Peyer's patch (tissue), 4 donors: ENCODE data around the gene CACNA1H. TPM values are rescaled to one million over a fixed set of nuclear protein-coding genes. Genes with fewer than 3 reads are reported as not detected.
A peak's percentile ranks its signal among the peaks of the same experiment; 100 is the strongest.

Experiments used
- DNase-seq, 3 donors: peaks; one replicate each; pipeline ENCODE4 v3.0.0-alpha.2; 2017 to 2019
- H3K27ac ChIP-seq, 4 donors: fragments of 200-600 bp; sonication (generic); one replicate each; pipeline ENCODE4 v1.5.1; 2016 to 2019
- H3K27me3 ChIP-seq, 2 donors: fragments of 200-600 bp; sonication (generic); one replicate each; pipeline ENCODE4 v1.5.1; 2019
- H3K36me3 ChIP-seq, 3 donors: fragments of 200-600 bp; sonication (generic); one replicate each; pipeline ENCODE4 v1.5.1; 2016 to 2019
- H3K4me1 ChIP-seq, 4 donors: fragments of 200-600 bp; sonication (generic); one replicate each; pipeline ENCODE4 v1.5.1; 2016 to 2019
- H3K4me3 ChIP-seq, 4 donors: fragments of 200-600 bp; sonication (generic); 1 replicate in 3 of 4; 2 replicates in 1 of 4; pipeline ENCODE4 v1.5.1; 2016 to 2019; ENCODE audit warnings: mild to moderate bottlenecking in 1 of 4
- H3K9me3 ChIP-seq, 4 donors: fragments of 200-600 bp; sonication (generic); one replicate each; pipeline ENCODE4 v1.5.1; 2016 to 2019; ENCODE audit warnings: mild to moderate bottlenecking in 1 of 4
- CTCF ChIP-seq, 6 experiments: fragments of 450-650 bp in 4 of 6; fragments of 200-600 bp in 2 of 6; sonication (generic) in 1 of 6; IDR thresholded peaks; one replicate each; pipeline ENCODE4 v1.5.1; 2017 to 2019; ENCODE audit warnings: antibody characterized with exemption in 6 of 6, mild to moderate bottlenecking in 3 of 6, moderate library complexity in 1 of 6
- POLR2A ChIP-seq, 2 donors: fragments of 450-650 bp; IDR thresholded peaks; one replicate each; pipeline ENCODE4 v1.5.1; 2017; ENCODE audit warnings: antibody characterized with exemption in 2 of 2, mild to moderate bottlenecking in 2 of 2, moderate library complexity in 2 of 2
- total RNA-seq, 4 donors: library from RNA; depleted of rRNA; stranded (reverse); fragments of >200 nt; gene quantifications; one replicate each; pipeline ENCODE4 v1.1.0, GENCODE V29; 2016

Gene CACNA1H
- total RNA-seq, 4 donors from 2014 or later = 4.0 to 28.9 (median 9.7) TPM

- peaks cover 0 to 30% (median 9%) of the 10 kb centered on the region in 4 donors for H3K4me1 ChIP-seq
- no peak for DNase-seq
- H3K27ac ChIP-seq = peak overlapping the region in 2 of 4 donors; percentile 16 to 81
- peaks cover 0 to 16% of the 10 kb centered on the region in 2 donors for H3K27me3 ChIP-seq
- H3K9me3 ChIP-seq = no peaks in the 10 kb centered on the region
- TF ChIP-seq CTCF (IDR thresholded peaks at IDR 0.05) = no peak
- no peak for TF ChIP-seq POLR2A (IDR thresholded peaks at IDR 0.05)
- no peak overlapping the region for H3K4me3 ChIP-seq
- H3K36me3 ChIP-seq = no peaks in the 10 kb centered on the region
Measured at GRCh38 chr16:1156983-1157638, 4.2 kb downstream of the CACNA1H start.

GRCh38 chr16:1157639-1158455 is 4.9 kb downstream of the CACNA1H start:
- H3K27me3 ChIP-seq = peaks cover 0 to 16% of the 10 kb centered on the region in 2 donors

GRCh38 chr16:1158456-1159324 is 5.8 kb downstream of the CACNA1H start:
- H3K27ac ChIP-seq = peak overlapping the region in 2 of 4 donors; percentile 46 to 81
- H3K4me3 ChIP-seq = no peak overlapping the region
- H3K36me3 ChIP-seq = no peaks in the 10 kb centered on the region
- DNase-seq = no peak
- H3K9me3 ChIP-seq = no peaks in the 10 kb centered on the region
- no peak for TF ChIP-seq CTCF (IDR thresholded peaks at IDR 0.05)
- no peak for TF ChIP-seq POLR2A (IDR thresholded peaks at IDR 0.05)
- H3K4me1 ChIP-seq = peaks cover 0 to 20% (median 4%) of the 10 kb centered on the region in 4 donors
- peaks cover 0 to 12% of the 10 kb centered on the region in 2 donors for H3K27me3 ChIP-seq

More at GRCh38 chr16:1157639-1158455, 4.9 kb downstream of the CACNA1H start:
- H3K27ac ChIP-seq = peak overlapping the region in 2 of 4 donors; percentile 25 to 81
- no peaks in the 10 kb centered on the region for H3K9me3 ChIP-seq
- H3K4me1 ChIP-seq = peaks cover 0 to 24% (median 6%) of the 10 kb centered on the region in 4 donors
- no peak for TF ChIP-seq CTCF (IDR thresholded peaks at IDR 0.05)
- TF ChIP-seq POLR2A (IDR thresholded peaks at IDR 0.05) = no peak
- no peaks in the 10 kb centered on the region for H3K36me3 ChIP-seq
- DNase-seq = no peak
- H3K4me3 ChIP-seq = no peak overlapping the region

DNA sequence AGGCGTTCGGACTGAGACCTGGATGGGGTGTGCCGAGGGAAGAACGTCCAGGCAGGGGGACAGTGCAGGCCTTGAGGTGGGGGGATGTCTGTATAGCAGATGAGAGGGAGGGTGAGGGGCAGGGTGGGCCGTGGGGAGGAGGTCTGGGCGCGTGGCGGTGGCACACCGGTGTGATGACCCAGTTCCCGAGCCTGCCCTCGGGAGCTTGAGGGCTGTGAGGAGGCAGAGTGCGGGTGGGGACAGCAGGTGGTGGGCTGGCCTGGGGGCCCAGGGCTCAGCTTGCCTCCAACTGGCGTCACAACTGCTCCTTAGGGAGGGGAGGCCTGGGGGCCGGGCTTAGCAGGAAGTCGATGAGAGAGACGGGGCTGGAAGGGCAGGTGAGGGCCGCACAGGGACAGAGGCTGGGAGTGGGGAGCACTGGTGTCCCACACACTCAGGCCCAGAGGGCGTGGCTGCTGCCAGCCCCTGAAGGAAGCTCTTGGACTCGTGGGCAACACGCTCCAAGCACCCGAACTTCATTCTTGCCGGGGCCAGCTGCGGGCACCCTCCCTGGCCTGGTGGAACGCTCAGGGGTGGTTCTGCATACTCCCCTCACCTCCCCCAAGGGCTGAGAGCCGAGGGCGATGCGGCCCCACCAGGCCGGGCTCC is 6.5 kb downstream of the CACNA1H start:
- TF ChIP-seq POLR2A (IDR thresholded peaks at IDR 0.05) = no peak
- no peak for TF ChIP-seq CTCF (IDR thresholded peaks at IDR 0.05)
- H3K4me3 ChIP-seq = no peak overlapping the region

More for the DNA sequence above, 6.5 kb downstream of the CACNA1H start:
- Histone ChIP-seq H3K9me3 (no peaks in the 10 kb centered on the region), H3K27me3 (peaks cover 0 to 5% of the 10 kb centered on the region in 2 donors), H3K27ac (peak overlapping the region in 2 of 4 donors; percentile 19 to 81), H3K4me1 (peaks cover 0 to 14% (median 0%) of the 10 kb centered on the region in 4 donors), H3K36me3 (no peaks in the 10 kb centered on the region)
- DNase-seq = no peak
